Measurements from ENCODE around the gene RAD51B.

The RAD51B gene

GRCh38 chr14:68124979-68125731, 305.6 kb downstream of the RAD51B start:
- peak; percentile 23 to 32 for DNase-seq

- no peak for DNase-seq
Measured at GRCh38 chr14:68127166-68127565, 307.6 kb downstream of the RAD51B start.

- DNase-seq, result no peak
Measured at GRCh38 chr14:68131907-68132306, 312.3 kb downstream of the RAD51B start.

GRCh38 chr14:68132563-68133121, 313.1 kb downstream of the RAD51B start:
- no peak for DNase-seq

- DNase-seq, result no peak
Measured at GRCh38 chr14:68133856-68134255, 314.3 kb downstream of the RAD51B start.

GRCh38 chr14:68135028-68135427, 315.4 kb downstream of the RAD51B start:
- DNase-seq, result no peak

- DNase-seq, result no peak
Measured at GRCh38 chr14:68135566-68135965, 316.0 kb downstream of the RAD51B start.

- DNase-seq, result peak in 1 of 2 donors; percentile 23
Measured at GRCh38 chr14:68137704-68138619, 318.4 kb downstream of the RAD51B start.

- no peak for DNase-seq
Measured at GRCh38 chr14:68139431-68140075, 320.0 kb downstream of the RAD51B start.

- no peak for DNase-seq
Measured at GRCh38 chr14:68140076-68140741, 320.6 kb downstream of the RAD51B start.

- DNase-seq, result no peak
Measured at GRCh38 chr14:68140806-68141205, 321.2 kb downstream of the RAD51B start.

- DNase-seq, result no peak
Measured at GRCh38 chr14:68141281-68142088, 321.9 kb downstream of the RAD51B start.

GRCh38 chr14:68143341-68143841, 323.8 kb downstream of the RAD51B start:
- DNase-seq, result no peak

- DNase-seq, result no peak
Measured at GRCh38 chr14:68144051-68144681, 324.6 kb downstream of the RAD51B start.

GRCh38 chr14:68145036-68145435, 325.5 kb downstream of the RAD51B start:
- DNase-seq, result no peak

GRCh38 chr14:68145539-68145938, 326.0 kb downstream of the RAD51B start:
- DNase-seq, result no peak

- no peak for DNase-seq
Measured at GRCh38 chr14:68146818-68147217, 327.2 kb downstream of the RAD51B start.

- no peak for DNase-seq
Measured at GRCh38 chr14:68147303-68147702, 327.7 kb downstream of the RAD51B start.

GRCh38 chr14:68148276-68148675, 328.7 kb downstream of the RAD51B start:
- no peak for DNase-seq

- DNase-seq, result no peak
Measured at GRCh38 chr14:68148763-68149162, 329.2 kb downstream of the RAD51B start.

GRCh38 chr14:68153275-68153674, 333.7 kb downstream of the RAD51B start:
- no peak for DNase-seq

Measured in inflammatory macrophage (primary cell).